K562 (cell line): Measurements from ENCODE around the gene ADAMTS14. TPM values are rescaled to one million over a fixed set of nuclear protein-coding genes. Genes with fewer than 3 reads are reported as not detected.

Experiments used
- CREBBP ChIP-seq: IDR thresholded peaks from one replicate; pipeline ENCODE4 v1.6.1; 2012; ENCODE audit warnings: low read depth, mild to moderate bottlenecking, control low read depth, inconsistent platforms, low read length
- E2F6 ChIP-seq, 2 experiments: IDR thresholded peaks; 2 replicates each; pipeline ENCODE4 v1.6.1; 2011; ENCODE audit warnings: borderline replicate concordance in 1 of 2, control low read depth in 1 of 2, low read depth in 1 of 2, low read length in 1 of 2, mild to moderate bottlenecking in 1 of 2, mixed read lengths in 1 of 2, moderate library complexity in 1 of 2; ENCODE audit not compliant: insufficient read depth in 1 of 2, insufficient read length in 1 of 2, poor library complexity in 1 of 2, severe bottlenecking in 1 of 2; ENCODE audit errors: extremely low read depth in 1 of 2
- EP400 ChIP-seq: fragments of 450-650 bp; IDR thresholded peaks from 2 replicates; pipeline ENCODE4 v1.6.1; 2017; ENCODE audit warnings: antibody characterized with exemption, mild to moderate bottlenecking, moderate library complexity
- ID3 ChIP-seq, 2 experiments: fragments of 250-450 bp in 1 of 2; fragments of 450-650 bp in 1 of 2; sonication (Bioruptor Pico) in 1 of 2; IDR thresholded peaks; 2 replicates each; pipeline versions ENCODE4 v1.6.1 to v1.8.0; 2016 to 2021; ENCODE audit warnings: mild to moderate bottlenecking in 2 of 2, moderate library complexity in 2 of 2, missing compliant biosample characterization in 1 of 2, missing genetic modification characterization in 1 of 2
- LEF1 ChIP-seq: fragments of 450-650 bp; IDR thresholded peaks from 2 replicates; pipeline ENCODE4 v1.6.1; 2016; ENCODE audit warnings: mild to moderate bottlenecking
- PTTG1 ChIP-seq: fragments of 450-650 bp; IDR thresholded peaks from 2 replicates; pipeline ENCODE4 v1.6.1; 2016; ENCODE audit warnings: low read depth, mild to moderate bottlenecking, missing genetic modification characterization, missing compliant biosample characterization
- RCOR1 ChIP-seq, 2 experiments: IDR thresholded peaks; 2 replicates each; pipeline ENCODE4 v1.6.1; 2012; ENCODE audit warnings: low read depth in 2 of 2, low read length in 2 of 2, borderline replicate concordance in 1 of 2, improper control_type of control experiment in 1 of 2
- SMARCA4 ChIP-seq: fragments of 450-650 bp; IDR thresholded peaks from 2 replicates; pipeline ENCODE4 v1.6.1; 2016
- ZNF12 ChIP-seq: sonication (generic); formaldehyde crosslinking; IDR thresholded peaks from 2 replicates; pipeline ENCODE4 v1.4.0; 2020; ENCODE audit warnings: mild to moderate bottlenecking, missing genetic modification reagents
- ZNF134 ChIP-seq: fragments of 250-450 bp; sonication (Bioruptor Pico); conservative IDR thresholded peaks from 2 replicates; pipeline ENCODE4 v1.4.0; 2020
- ZNF197 ChIP-seq: fragments of 200-800 bp; sonication (Bioruptor generic); IDR thresholded peaks from 2 replicates; pipeline ENCODE4 v1.6.1; 2016; ENCODE audit warnings: low read depth, missing genetic modification characterization, missing compliant biosample characterization
- ZNF316 ChIP-seq: fragments of 450-650 bp; IDR thresholded peaks from 2 replicates; pipeline ENCODE4 v1.6.1; 2016
- polyA plus RNA-seq, 8 experiments: library from polyadenylated mRNA; depleted of rRNA in 4 of 8; stranded (reverse) in 5 of 8; unstranded in 3 of 8; fragments of >200 nt; fragmentation: Nextera tagmentation in 2 of 8; fragmentation: Illumina TruSeq in 1 of 8; extraction: Ambion mirVana in 2 of 8; extraction: Trizol in 1 of 8; gene quantifications; 2 replicates each; pipeline versions ENCODE4 v1.2.1 to v1.2.3, GENCODE V29; 2011 to 2014; ENCODE audit warnings: inconsistent platforms in 1 of 8, missing spikeins in 1 of 8
- total RNA-seq, 7 experiments: library from RNA; depleted of rRNA in 6 of 7; stranded (reverse); fragments of >200 nt in 6 of 7; fragmentation: Illumina TruSeq in 2 of 7; extraction: Trizol in 2 of 7; gene quantifications; 2 replicates each; pipeline versions ENCODE4 v1.2.1 to v1.2.3, GENCODE V29; 2011 to 2021; ENCODE audit warnings: low replicate concordance in 1 of 7
- TF ChIP-seq, protein P1 (sequence below): fragments of 450-650 bp; IDR thresholded peaks from 2 replicates; pipeline ENCODE4 v1.6.1; 2016; ENCODE audit warnings: mild to moderate bottlenecking, moderate library complexity

ADAMTS14 gene
- total and polyA plus RNA-seq, 9 of the 15 experiments (the other 6 are each of a cell fraction or from before 2014, with no cell fraction given), result 0.04 to 37.4 (median 15.9) TPM

- TF ChIP-seq E2F6 (IDR thresholded peaks at IDR 0.05; ENCODE audit: borderline replicate concordance in 1 of 2, extremely low read depth in 1 of 2, insufficient read depth in 1 of 2, insufficient read length in 1 of 2, low read depth in 1 of 2, low read length in 1 of 2, poor library complexity in 1 of 2, severe bottlenecking in 1 of 2) (peak in 1 of 2 experiments; percentile 65), ID3 (CRISPR knock-in tag; IDR thresholded peaks at IDR 0.05) (no peak), ID3 (tag; IDR thresholded peaks at IDR 0.05) (peak; percentile 44; the same call in 1 of the 2 replicates), ZNF197 (CRISPR knock-in tag) (no peak), RCOR1 (IDR thresholded peaks at IDR 0.05; ENCODE audit: borderline replicate concordance in 1 of 2, low read depth in 2 of 2, low read length in 2 of 2) (peak in 1 of 2 experiments; percentile 55; a peak in 1 of 4 replicates), EP400 (peak; percentile 44), ZNF134 (peak; percentile 64; the same call in 1 of the 2 replicates), ZNF12 (CRISPR knock-in tag) (no peak), ZNF316 (peak; percentile 64; the same call in 1 of the 2 replicates), LEF1 (0 out of 2 replicates have a peak, but pooled peaks have one; percentile 18), SMARCA4 (peak; percentile 34; the same call in 1 of the 2 replicates), CREBBP (no peak), PTTG1 (tag) (no peak)
- TF ChIP-seq, protein P1, sequence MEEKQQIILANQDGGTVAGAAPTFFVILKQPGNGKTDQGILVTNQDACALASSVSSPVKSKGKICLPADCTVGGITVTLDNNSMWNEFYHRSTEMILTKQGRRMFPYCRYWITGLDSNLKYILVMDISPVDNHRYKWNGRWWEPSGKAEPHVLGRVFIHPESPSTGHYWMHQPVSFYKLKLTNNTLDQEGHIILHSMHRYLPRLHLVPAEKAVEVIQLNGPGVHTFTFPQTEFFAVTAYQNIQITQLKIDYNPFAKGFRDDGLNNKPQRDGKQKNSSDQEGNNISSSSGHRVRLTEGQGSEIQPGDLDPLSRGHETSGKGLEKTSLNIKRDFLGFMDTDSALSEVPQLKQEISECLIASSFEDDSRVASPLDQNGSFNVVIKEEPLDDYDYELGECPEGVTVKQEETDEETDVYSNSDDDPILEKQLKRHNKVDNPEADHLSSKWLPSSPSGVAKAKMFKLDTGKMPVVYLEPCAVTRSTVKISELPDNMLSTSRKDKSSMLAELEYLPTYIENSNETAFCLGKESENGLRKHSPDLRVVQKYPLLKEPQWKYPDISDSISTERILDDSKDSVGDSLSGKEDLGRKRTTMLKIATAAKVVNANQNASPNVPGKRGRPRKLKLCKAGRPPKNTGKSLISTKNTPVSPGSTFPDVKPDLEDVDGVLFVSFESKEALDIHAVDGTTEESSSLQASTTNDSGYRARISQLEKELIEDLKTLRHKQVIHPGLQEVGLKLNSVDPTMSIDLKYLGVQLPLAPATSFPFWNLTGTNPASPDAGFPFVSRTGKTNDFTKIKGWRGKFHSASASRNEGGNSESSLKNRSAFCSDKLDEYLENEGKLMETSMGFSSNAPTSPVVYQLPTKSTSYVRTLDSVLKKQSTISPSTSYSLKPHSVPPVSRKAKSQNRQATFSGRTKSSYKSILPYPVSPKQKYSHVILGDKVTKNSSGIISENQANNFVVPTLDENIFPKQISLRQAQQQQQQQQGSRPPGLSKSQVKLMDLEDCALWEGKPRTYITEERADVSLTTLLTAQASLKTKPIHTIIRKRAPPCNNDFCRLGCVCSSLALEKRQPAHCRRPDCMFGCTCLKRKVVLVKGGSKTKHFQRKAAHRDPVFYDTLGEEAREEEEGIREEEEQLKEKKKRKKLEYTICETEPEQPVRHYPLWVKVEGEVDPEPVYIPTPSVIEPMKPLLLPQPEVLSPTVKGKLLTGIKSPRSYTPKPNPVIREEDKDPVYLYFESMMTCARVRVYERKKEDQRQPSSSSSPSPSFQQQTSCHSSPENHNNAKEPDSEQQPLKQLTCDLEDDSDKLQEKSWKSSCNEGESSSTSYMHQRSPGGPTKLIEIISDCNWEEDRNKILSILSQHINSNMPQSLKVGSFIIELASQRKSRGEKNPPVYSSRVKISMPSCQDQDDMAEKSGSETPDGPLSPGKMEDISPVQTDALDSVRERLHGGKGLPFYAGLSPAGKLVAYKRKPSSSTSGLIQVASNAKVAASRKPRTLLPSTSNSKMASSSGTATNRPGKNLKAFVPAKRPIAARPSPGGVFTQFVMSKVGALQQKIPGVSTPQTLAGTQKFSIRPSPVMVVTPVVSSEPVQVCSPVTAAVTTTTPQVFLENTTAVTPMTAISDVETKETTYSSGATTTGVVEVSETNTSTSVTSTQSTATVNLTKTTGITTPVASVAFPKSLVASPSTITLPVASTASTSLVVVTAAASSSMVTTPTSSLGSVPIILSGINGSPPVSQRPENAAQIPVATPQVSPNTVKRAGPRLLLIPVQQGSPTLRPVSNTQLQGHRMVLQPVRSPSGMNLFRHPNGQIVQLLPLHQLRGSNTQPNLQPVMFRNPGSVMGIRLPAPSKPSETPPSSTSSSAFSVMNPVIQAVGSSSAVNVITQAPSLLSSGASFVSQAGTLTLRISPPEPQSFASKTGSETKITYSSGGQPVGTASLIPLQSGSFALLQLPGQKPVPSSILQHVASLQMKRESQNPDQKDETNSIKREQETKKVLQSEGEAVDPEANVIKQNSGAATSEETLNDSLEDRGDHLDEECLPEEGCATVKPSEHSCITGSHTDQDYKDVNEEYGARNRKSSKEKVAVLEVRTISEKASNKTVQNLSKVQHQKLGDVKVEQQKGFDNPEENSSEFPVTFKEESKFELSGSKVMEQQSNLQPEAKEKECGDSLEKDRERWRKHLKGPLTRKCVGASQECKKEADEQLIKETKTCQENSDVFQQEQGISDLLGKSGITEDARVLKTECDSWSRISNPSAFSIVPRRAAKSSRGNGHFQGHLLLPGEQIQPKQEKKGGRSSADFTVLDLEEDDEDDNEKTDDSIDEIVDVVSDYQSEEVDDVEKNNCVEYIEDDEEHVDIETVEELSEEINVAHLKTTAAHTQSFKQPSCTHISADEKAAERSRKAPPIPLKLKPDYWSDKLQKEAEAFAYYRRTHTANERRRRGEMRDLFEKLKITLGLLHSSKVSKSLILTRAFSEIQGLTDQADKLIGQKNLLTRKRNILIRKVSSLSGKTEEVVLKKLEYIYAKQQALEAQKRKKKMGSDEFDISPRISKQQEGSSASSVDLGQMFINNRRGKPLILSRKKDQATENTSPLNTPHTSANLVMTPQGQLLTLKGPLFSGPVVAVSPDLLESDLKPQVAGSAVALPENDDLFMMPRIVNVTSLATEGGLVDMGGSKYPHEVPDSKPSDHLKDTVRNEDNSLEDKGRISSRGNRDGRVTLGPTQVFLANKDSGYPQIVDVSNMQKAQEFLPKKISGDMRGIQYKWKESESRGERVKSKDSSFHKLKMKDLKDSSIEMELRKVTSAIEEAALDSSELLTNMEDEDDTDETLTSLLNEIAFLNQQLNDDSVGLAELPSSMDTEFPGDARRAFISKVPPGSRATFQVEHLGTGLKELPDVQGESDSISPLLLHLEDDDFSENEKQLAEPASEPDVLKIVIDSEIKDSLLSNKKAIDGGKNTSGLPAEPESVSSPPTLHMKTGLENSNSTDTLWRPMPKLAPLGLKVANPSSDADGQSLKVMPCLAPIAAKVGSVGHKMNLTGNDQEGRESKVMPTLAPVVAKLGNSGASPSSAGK, result peak; percentile 89
These were observed 19.3 kb upstream of the ADAMTS14 start (continued) for GRCh38 chr10:70652761-70653657.
